NCI-H748 (cell line): ENCODE data around the gene SPR.
A peak's percentile ranks its signal among the peaks of the same experiment; 100 is the strongest.

Experiments
- DNase-seq: peaks from one replicate; lab custom pipeline; 2025; ENCODE audit not compliant: unreplicated experiment; lab: John Stamatoyannopoulos, UW

Gene SPR

GRCh38 chr2:72929010-72929409 lies 41.8 kb downstream of the SPR start:
- no peak for DNase-seq

- DNase-seq = no peak
Observed at GRCh38 chr2:72931280-72931910, 44.2 kb downstream of the SPR start.

GRCh38 chr2:72932045-72932740 lies 45.0 kb downstream of the SPR start:
- no peak for DNase-seq

- DNase-seq = no peak
Observed at GRCh38 chr2:72932805-72933204, 45.6 kb downstream of the SPR start.

GRCh38 chr2:72933207-72933606 lies 46.0 kb downstream of the SPR start:
- DNase-seq = no peak

- no peak for DNase-seq
Observed at GRCh38 chr2:72933646-72934151, 46.5 kb downstream of the SPR start.

- peak; percentile 23 for DNase-seq
Observed at GRCh38 chr2:72934683-72935610, 47.7 kb downstream of the SPR start.

- no peak for DNase-seq
Observed at GRCh38 chr2:72935611-72935957, 48.4 kb downstream of the SPR start.

- DNase-seq = no peak
Observed at GRCh38 chr2:72936660-72937355, 49.6 kb downstream of the SPR start.

- no peak for DNase-seq
Observed at GRCh38 chr2:72937356-72937669, 50.1 kb downstream of the SPR start.

- no peak for DNase-seq
Observed at GRCh38 chr2:72938455-72938854, 51.2 kb downstream of the SPR start.

- no peak for DNase-seq
Observed at GRCh38 chr2:72940361-72940760, 53.2 kb downstream of the SPR start.

GRCh38 chr2:72940786-72941185 lies 53.6 kb downstream of the SPR start:
- DNase-seq = no peak
